ENCODE results near the gene PIP4K2C.

- TF ChIP-seq POLR2AphosphoS5 (IDR thresholded peaks at IDR 0.05) (no peak), CTCF (IDR thresholded peaks at IDR 0.05) (no peak)
These were observed 4.1 kb upstream of the PIP4K2C start for GRCh38 chr12:57586832-57587429.
